T-helper 17 cell (primary cell): ENCODE data around the gene CA11. TPM values are rescaled to one million over a fixed set of nuclear protein-coding genes. Genes with fewer than 3 reads are reported as not detected.
"Not testable (repeated sequence)": the region's sequence is repeated elsewhere in the genome, so short reads cannot be mapped to it uniquely, and the experiment has no call there.

Experiments used
- ATAC-seq: fragments of 150-1000 bp; cut with Tn5 transposase; 2 replicates; pipeline ENCODE4 v1.10.0; 2021; ENCODE audit warnings: mild to moderate bottlenecking, moderate library complexity
- DNase-seq, 3 donors: peaks; one replicate each; pipeline versions ENCODE4 v3.0.0 to v3.0.0-alpha.2; 2020 to 2021
- H3K9me3 ChIP-seq: one replicate; pipeline ENCODE4 v1.7.0; 2013; ENCODE audit warnings: low read length, mild to moderate bottlenecking; ENCODE audit not compliant: control insufficient read depth, poor library complexity, severe bottlenecking
- H3K27ac Mint-ChIP-seq: one replicate; pipeline ENCODE4 v1.8.0; 2022; ENCODE audit warnings: mild to moderate bottlenecking, moderate library complexity, mixed read lengths
- H3K27me3 Mint-ChIP-seq: one replicate; pipeline ENCODE4 v1.8.0; 2022; ENCODE audit warnings: mixed read lengths
- H3K36me3 Mint-ChIP-seq: one replicate; pipeline ENCODE4 v1.8.0; 2022; ENCODE audit warnings: low read depth, mixed read lengths
- H3K4me1 Mint-ChIP-seq: one replicate; pipeline ENCODE4 v1.8.0; 2022; ENCODE audit warnings: mild to moderate bottlenecking, mixed read lengths
- H3K4me3 Mint-ChIP-seq: one replicate; pipeline ENCODE4 v1.8.0; 2022; ENCODE audit warnings: mild to moderate bottlenecking, moderate library complexity, mixed read lengths
- total RNA-seq, 4 donors: library from RNA in 2 of 4; stranded (reverse) in 2 of 4; gene quantifications; one replicate each; pipeline ENCODE4 v1.2.3 and lab custom pipeline; 2022 to 2026

CA11 gene
- total RNA-seq, 2 donors from 2014 or later, result 7.4 to 9.6 TPM

DNA sequence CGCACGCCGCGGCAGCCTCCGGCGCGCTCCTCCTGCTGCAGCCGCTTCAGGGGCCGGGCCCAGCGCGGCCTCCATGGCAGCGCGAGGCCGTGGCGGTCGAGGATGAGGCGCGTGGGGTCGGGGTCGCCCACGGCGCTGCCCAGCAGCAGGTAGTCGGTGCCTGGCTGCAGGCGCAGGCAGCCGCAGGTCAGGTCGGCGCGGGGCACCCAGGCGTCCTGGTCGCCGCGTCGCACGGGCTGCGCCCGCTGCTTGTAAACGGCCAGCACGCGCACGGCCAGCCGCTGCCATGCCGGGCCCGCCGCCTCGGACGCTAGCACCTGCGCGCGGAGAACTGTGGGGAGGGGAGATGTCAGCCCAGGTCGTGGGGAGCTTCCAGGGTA, 15.7 kb upstream of the CA11 start:
- ATAC-seq (no peak), DNase-seq (no peak)
- Mint-ChIP-seq H3K27ac (no peak overlapping the region), H3K27me3 (no peaks in the 10 kb centered on the region), H3K4me1 (peaks cover 13% of the 10 kb centered on the region), H3K36me3 (no peaks in the 10 kb centered on the region), H3K4me3 (no peak overlapping the region)
- no peaks in the 10 kb centered on the region for H3K9me3 ChIP-seq

GRCh38 chr19:48660852-48661710, 15.1 kb upstream of the CA11 start:
- no peaks in the 10 kb centered on the region for H3K36me3 Mint-ChIP-seq
- peaks cover 13% of the 10 kb centered on the region for H3K4me1 Mint-ChIP-seq
- no peaks in the 10 kb centered on the region for H3K27me3 Mint-ChIP-seq
- ATAC-seq (peak; percentile 93), DNase-seq (peak; percentile 50 to 60 (median 57))
- peak overlapping the region; percentile 92 for H3K27ac Mint-ChIP-seq
- no peaks in the 10 kb centered on the region for H3K9me3 ChIP-seq
- H3K4me3 Mint-ChIP-seq, result peak overlapping the region; percentile 80

DNA sequence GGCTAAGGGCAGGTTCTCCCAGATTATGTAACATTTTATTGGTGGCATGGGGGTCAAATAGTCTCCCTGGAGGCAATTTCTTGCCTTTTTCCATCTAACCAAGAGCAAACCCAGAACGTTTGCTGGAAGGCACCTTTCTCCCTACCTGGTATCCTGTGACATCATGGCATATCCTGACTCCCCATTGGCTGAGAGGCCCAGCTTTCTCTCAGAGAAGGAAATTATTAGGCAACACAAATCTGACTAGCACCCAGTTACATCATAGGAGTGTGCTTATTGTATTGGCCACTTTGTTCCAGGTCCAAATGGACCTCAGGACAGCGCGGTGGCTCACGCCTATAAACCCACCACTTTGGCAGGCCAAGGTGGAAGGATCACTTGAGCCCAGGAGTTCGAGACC, 13.8 kb upstream of the CA11 start:
- peak overlapping the region; percentile 43 for H3K27ac Mint-ChIP-seq
- no peak for ATAC-seq
- no peak for DNase-seq

DNA sequence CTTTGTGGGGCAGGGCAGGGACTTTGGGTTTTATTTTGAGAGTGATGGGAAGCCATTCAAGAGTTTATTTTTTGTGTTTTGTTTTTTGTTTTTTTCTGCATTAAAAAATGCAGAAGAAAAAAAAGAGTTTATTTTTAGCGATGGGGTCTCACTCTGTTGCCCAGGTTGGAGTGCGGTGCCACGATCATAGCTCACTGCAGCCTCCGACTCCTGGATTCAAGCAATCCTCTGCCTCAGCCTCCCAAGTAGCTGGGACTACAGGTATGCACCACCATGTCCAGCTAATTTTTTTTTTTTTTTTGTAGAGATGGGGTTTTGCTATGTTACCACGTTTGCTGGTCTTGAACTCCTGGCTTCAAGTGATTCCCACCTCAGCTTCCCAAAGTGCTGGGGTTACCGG, 12.5 kb upstream of the CA11 start:
- no peak overlapping the region for H3K27ac Mint-ChIP-seq
- no peak overlapping the region for H3K4me3 Mint-ChIP-seq
- ATAC-seq (no peak), DNase-seq (no peak)
- no peaks in the 10 kb centered on the region for H3K36me3 Mint-ChIP-seq
- H3K4me1 Mint-ChIP-seq, result peaks cover 16% of the 10 kb centered on the region
- H3K27me3 Mint-ChIP-seq, result no peaks in the 10 kb centered on the region
- no peaks in the 10 kb centered on the region for H3K9me3 ChIP-seq

More for the DNA sequence above, 13.8 kb upstream of the CA11 start:
- no peaks in the 10 kb centered on the region for H3K27me3 Mint-ChIP-seq
- no peak overlapping the region for H3K4me3 Mint-ChIP-seq
- peaks cover 13% of the 10 kb centered on the region for H3K4me1 Mint-ChIP-seq
- H3K36me3 Mint-ChIP-seq, result no peaks in the 10 kb centered on the region
- H3K9me3 ChIP-seq, result no peaks in the 10 kb centered on the region

GRCh38 chr19:48657828-48658227, 11.8 kb upstream of the CA11 start:
- H3K27ac Mint-ChIP-seq, H3K27me3 Mint-ChIP-seq, H3K9me3 ChIP-seq, DNase-seq, ATAC-seq, H3K36me3 Mint-ChIP-seq, H3K4me3 Mint-ChIP-seq: not testable (repeated sequence)
- H3K4me1 Mint-ChIP-seq, result peaks cover 16% of the 10 kb centered on the region

DNA sequence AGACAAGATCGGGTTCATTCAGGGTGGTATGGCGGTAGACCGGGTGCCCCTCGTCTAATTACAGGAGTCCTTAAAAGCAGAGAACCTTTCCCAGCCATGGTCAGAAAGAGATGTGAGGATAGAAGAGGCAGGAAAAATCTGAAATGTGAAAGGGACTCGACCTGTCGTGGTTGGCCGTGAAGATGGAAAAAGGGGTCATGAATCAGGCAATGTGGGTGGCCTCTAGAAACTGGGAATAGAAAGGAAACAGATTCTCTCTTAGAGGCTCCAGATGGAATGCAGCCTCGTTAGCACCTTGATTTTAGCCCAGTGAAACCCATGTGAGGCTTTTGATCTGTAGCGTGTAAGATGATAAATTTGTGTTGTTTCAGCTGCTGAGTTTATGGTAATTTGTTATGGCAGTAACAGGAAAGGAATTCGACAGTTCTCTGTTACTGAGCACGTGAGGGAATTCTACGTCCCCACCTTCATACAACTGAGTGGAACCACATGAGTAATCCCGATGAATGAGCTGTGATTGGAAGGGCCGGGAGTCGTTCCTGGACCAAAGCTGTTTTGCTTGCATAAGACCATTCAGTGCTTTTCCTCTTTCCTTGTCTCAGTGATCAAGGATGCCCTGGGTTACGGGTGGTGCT, 11.0 kb upstream of the CA11 start:
- H3K9me3 ChIP-seq, result no peaks in the 10 kb centered on the region
- no peak overlapping the region for H3K4me3 Mint-ChIP-seq
- DNase-seq, result no peak
- ATAC-seq, result no peak
- no peaks in the 10 kb centered on the region for H3K27me3 Mint-ChIP-seq
- no peaks in the 10 kb centered on the region for H3K36me3 Mint-ChIP-seq
- no peak overlapping the region for H3K27ac Mint-ChIP-seq
- peaks cover 17% of the 10 kb centered on the region for H3K4me1 Mint-ChIP-seq

GRCh38 chr19:48654299-48655059, 8.5 kb upstream of the CA11 start:
- Mint-ChIP-seq H3K27me3 (no peaks in the 10 kb centered on the region), H3K36me3 (no peaks in the 10 kb centered on the region), H3K27ac (no peak overlapping the region), H3K4me1 (peaks cover 16% of the 10 kb centered on the region), H3K4me3 (no peak overlapping the region)
- DNase-seq, result no peak
- no peaks in the 10 kb centered on the region for H3K9me3 ChIP-seq
- ATAC-seq, result no peak

GRCh38 chr19:48651683-48652048, 5.7 kb upstream of the CA11 start:
- no peaks in the 10 kb centered on the region for H3K27me3 Mint-ChIP-seq
- no peaks in the 10 kb centered on the region for H3K36me3 Mint-ChIP-seq
- H3K4me1 Mint-ChIP-seq, result peaks cover 22% of the 10 kb centered on the region
- no peak for ATAC-seq
- H3K9me3 ChIP-seq, result no peaks in the 10 kb centered on the region
- peak overlapping the region; percentile 53 for H3K27ac Mint-ChIP-seq
- no peak overlapping the region for H3K4me3 Mint-ChIP-seq
- no peak for DNase-seq

DNA sequence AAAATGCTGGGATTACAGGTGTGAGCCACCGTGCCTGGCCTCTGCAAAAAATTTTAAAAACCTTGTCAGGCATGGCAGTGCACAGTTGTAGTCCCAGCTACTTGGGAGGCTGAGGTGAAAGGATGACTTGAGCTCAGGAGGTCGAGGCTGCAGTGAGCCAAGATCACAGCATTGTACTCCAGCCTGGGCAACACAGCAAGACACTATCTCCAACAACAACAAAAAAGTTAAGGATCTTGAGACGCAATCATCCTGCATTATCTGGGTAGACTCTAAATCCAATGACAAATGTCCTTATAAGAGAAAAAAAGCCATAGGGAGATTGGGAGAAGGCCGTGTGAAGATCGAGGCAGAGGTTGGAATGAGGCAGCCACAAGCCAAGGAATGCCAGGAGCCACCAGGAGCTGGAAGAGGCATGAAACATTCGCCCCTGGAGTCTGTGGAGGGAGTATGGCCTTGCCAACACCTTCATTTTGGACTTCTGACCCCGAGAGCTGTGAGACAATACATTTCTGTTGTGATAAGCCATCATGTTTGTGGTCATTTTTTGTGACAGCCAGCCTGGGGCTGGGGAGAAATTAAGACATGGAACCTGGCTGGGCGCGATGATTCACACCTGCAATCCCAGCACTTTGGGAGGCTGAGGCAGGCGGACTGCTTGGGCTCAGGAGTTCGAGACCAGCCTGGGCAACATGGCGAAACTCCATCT, 5.1 kb upstream of the CA11 start:
- H3K4me3 Mint-ChIP-seq, result no peak overlapping the region
- ATAC-seq, result no peak
- no peaks in the 10 kb centered on the region for H3K9me3 ChIP-seq
- H3K4me1 Mint-ChIP-seq, result peaks cover 24% of the 10 kb centered on the region
- no peaks in the 10 kb centered on the region for H3K36me3 Mint-ChIP-seq
- no peaks in the 10 kb centered on the region for H3K27me3 Mint-ChIP-seq
- peak overlapping the region; percentile 53 for H3K27ac Mint-ChIP-seq
- no peak for DNase-seq

DNA sequence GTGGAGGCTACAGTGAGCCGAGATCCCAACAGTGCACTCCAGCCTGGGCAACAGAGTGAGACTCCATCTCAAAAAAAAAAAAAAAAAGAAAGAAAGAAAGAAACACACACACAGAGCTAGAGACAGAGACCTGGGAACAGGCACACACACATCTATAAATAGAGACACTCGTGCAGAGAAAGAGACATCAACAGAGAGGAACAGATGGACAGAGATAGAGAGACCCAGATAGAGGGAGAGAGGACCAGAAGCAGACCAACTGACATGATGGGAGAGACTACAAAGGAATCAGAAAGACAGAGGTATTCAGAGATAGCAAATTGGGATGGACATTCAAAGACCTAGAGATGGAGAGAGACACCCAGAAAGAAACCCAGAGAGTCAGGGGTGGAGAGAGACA, 2.1 kb upstream of the CA11 start:
- H3K9me3 ChIP-seq, result no peaks in the 10 kb centered on the region
- Mint-ChIP-seq H3K4me3 (peak overlapping the region; percentile 68), H3K27ac (peak overlapping the region; percentile 95), H3K36me3 (no peaks in the 10 kb centered on the region), H3K27me3 (no peaks in the 10 kb centered on the region), H3K4me1 (peaks cover 31% of the 10 kb centered on the region)
- no peak for DNase-seq
- no peak for ATAC-seq

DNA sequence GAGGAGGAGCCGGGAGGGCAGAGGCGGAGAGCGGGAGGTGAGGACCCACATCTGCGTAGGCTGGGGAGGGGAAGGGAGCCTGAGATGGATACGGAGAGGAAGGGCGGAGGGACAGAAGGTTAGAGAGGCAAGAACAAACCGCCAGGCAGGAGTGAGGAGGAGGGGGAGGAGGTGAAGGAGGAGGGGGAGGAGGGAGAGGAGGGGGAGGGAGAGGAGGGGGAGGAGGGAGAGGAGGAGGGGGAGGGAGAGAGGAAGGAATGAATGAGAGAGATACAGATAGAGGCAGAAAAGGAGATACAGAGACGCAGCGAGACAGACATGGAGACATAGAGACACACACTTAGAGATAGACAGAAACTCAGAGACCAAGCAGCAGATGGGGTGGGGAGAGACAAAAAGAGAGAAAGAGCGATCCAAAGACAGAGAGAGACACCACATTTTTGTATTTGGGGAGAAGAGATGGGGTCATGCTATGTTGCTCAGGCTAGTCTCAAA, 782 bp upstream of the CA11 start:
- ATAC-seq, result no peak
- H3K27ac Mint-ChIP-seq, result peak overlapping the region; percentile 95
- no peak for DNase-seq
- H3K4me1 Mint-ChIP-seq, result peaks cover 33% of the 10 kb centered on the region
- H3K4me3 Mint-ChIP-seq, result peak overlapping the region; percentile 98
- H3K27me3 Mint-ChIP-seq, result no peaks in the 10 kb centered on the region
- H3K36me3 Mint-ChIP-seq, result no peaks in the 10 kb centered on the region
- no peaks in the 10 kb centered on the region for H3K9me3 ChIP-seq

GRCh38 chr19:48645620-48646000, 377 bp downstream of the CA11 start:
- Mint-ChIP-seq H3K27ac (peak overlapping the region; percentile 95), H3K4me3 (peak overlapping the region; percentile 98), H3K27me3 (no peaks in the 10 kb centered on the region), H3K4me1 (peaks cover 31% of the 10 kb centered on the region), H3K36me3 (no peaks in the 10 kb centered on the region)
- ATAC-seq, result no peak
- H3K9me3 ChIP-seq, result no peaks in the 10 kb centered on the region
- no peak for DNase-seq
